ENCODE results near the gene MAP3K20. TPM values are rescaled to one million over a fixed set of nuclear protein-coding genes. Genes with fewer than 3 reads are reported as not detected.

The MAP3K20 gene
- polyA plus RNA-seq, 1 of the 3 experiments (the other 2 are of a cell fraction) = 8.5 TPM

DNA sequence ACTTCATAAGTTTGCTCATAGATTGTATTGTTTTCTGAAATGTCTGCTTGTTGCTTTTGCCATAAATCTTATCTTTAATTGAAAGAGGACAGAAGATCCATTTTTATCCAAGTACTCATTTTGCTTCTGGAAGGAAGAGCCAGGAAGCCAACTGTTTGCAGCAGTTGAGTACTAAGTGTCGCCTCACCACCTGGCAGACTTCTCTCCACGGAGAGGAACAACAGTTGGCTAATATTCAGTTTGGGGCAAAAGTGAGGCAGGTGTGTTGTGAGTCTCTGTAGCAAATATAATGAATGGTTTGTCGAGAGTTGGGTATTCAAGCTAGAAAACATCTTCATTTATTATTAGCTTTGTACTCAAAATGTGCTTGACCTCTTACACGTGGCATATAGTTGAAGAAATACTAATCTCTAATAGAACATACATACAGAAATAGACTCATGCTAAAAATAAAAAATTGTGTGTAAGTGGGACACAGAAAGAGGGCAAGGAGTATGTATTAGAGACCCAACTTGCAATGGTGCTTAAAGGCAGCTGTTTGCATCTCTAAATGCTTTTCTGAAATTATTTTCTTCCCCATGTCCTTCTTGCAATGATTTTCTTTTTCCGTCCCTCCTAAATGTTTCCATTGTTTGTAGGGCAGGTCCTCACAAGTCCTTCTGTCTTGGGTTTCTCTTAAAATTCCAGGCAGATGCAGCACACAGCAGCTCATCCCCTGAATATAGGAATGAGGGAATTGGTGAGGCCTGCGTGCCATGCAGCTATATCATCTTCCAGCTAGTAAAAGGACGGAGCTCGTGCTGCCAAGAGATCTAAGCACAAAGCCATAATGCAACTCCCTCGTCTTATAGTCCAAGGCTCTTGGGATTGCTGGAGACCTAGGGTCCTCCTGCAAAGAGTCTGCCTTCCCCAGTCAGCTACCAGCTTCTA, 44.8 kb upstream of the MAP3K20 start:
- no peaks in the 10 kb centered on the region for H3K79me2 ChIP-seq (ENCODE audit: insufficient read depth)

More for the DNA sequence above, 44.8 kb upstream of the MAP3K20 start:
- Histone ChIP-seq H3K36me3 (replicated peaks in 1 of 2; ENCODE audit: control insufficient read depth in 1 of 2, insufficient read depth in 2 of 2, low read length in 1 of 2) (peaks cover 0 to 3% of the 10 kb centered on the region in 2 experiments), H2AFZ (ENCODE audit: low read depth) (no peak overlapping the region), H3K9me2 (no peaks in the 10 kb centered on the region), H3K9ac (no peak overlapping the region), H4K20me1 (ENCODE audit: insufficient read depth) (no peaks in the 10 kb centered on the region), H3K27ac (ENCODE audit: low read depth in 2 of 2, low read length in 1 of 2) (no peak overlapping the region), H3K27me3 (ENCODE audit: insufficient read depth) (no peaks in the 10 kb centered on the region), H3K4me3 (ENCODE audit: low read depth in 2 of 2, low read length in 1 of 2) (no peak overlapping the region), H3K4me2 (no peak overlapping the region), H3K4me1 (ENCODE audit: control insufficient read depth in 1 of 2, insufficient read depth in 2 of 2, low read depth in 1 of 2, low read length in 1 of 2) (peaks cover 3 to 6% of the 10 kb centered on the region in 2 experiments; a peak in 2 of 4 replicates), H3K9me3 (no peaks in the 10 kb centered on the region), H3F3A (replicated peaks; ENCODE audit: insufficient read depth) (no peaks in the 10 kb centered on the region)
- TF ChIP-seq CHD2 (IDR thresholded peaks at IDR 0.05; ENCODE audit: low read length, partially characterized antibody) = no peak
- no peak for TF ChIP-seq FOXM1 (IDR thresholded peaks at IDR 0.05; ENCODE audit: low read depth)
- TF ChIP-seq YY1 (IDR thresholded peaks at IDR 0.05; ENCODE audit: low read depth) = no peak
- no peak for TF ChIP-seq TCF12 (IDR thresholded peaks at IDR 0.05)
- TF ChIP-seq, protein P1, sequence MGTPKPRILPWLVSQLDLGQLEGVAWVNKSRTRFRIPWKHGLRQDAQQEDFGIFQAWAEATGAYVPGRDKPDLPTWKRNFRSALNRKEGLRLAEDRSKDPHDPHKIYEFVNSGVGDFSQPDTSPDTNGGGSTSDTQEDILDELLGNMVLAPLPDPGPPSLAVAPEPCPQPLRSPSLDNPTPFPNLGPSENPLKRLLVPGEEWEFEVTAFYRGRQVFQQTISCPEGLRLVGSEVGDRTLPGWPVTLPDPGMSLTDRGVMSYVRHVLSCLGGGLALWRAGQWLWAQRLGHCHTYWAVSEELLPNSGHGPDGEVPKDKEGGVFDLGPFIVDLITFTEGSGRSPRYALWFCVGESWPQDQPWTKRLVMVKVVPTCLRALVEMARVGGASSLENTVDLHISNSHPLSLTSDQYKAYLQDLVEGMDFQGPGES (IDR thresholded peaks at IDR 0.05; ENCODE audit: low read depth, low read length) = no peak
- TF ChIP-seq EP300 (IDR thresholded peaks at IDR 0.05; ENCODE audit: borderline replicate concordance in 1 of 2, low read depth in 1 of 2, low read length in 1 of 2) = no peak
- TF ChIP-seq FOXJ3 (CRISPR knock-in tag; IDR thresholded peaks at IDR 0.05) = no peak
- TF ChIP-seq GATA2 (CRISPR knock-in tag; IDR thresholded peaks at IDR 0.05) = no peak
- TF ChIP-seq, protein P2, sequence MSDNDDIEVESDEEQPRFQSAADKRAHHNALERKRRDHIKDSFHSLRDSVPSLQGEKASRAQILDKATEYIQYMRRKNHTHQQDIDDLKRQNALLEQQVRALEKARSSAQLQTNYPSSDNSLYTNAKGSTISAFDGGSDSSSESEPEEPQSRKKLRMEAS (IDR thresholded peaks at IDR 0.05; ENCODE audit: low read depth) = no peak
- TF ChIP-seq RFX5 (IDR thresholded peaks at IDR 0.05; ENCODE audit: low read length) = no peak
- TF ChIP-seq, protein P3, sequence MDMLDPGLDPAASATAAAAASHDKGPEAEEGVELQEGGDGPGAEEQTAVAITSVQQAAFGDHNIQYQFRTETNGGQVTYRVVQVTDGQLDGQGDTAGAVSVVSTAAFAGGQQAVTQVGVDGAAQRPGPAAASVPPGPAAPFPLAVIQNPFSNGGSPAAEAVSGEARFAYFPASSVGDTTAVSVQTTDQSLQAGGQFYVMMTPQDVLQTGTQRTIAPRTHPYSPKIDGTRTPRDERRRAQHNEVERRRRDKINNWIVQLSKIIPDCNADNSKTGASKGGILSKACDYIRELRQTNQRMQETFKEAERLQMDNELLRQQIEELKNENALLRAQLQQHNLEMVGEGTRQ (IDR thresholded peaks at IDR 0.05; ENCODE audit: borderline replicate concordance, low read depth, low read length) = no peak
- TF ChIP-seq, protein P4, sequence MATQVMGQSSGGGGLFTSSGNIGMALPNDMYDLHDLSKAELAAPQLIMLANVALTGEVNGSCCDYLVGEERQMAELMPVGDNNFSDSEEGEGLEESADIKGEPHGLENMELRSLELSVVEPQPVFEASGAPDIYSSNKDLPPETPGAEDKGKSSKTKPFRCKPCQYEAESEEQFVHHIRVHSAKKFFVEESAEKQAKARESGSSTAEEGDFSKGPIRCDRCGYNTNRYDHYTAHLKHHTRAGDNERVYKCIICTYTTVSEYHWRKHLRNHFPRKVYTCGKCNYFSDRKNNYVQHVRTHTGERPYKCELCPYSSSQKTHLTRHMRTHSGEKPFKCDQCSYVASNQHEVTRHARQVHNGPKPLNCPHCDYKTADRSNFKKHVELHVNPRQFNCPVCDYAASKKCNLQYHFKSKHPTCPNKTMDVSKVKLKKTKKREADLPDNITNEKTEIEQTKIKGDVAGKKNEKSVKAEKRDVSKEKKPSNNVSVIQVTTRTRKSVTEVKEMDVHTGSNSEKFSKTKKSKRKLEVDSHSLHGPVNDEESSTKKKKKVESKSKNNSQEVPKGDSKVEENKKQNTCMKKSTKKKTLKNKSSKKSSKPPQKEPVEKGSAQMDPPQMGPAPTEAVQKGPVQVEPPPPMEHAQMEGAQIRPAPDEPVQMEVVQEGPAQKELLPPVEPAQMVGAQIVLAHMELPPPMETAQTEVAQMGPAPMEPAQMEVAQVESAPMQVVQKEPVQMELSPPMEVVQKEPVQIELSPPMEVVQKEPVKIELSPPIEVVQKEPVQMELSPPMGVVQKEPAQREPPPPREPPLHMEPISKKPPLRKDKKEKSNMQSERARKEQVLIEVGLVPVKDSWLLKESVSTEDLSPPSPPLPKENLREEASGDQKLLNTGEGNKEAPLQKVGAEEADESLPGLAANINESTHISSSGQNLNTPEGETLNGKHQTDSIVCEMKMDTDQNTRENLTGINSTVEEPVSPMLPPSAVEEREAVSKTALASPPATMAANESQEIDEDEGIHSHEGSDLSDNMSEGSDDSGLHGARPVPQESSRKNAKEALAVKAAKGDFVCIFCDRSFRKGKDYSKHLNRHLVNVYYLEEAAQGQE (IDR thresholded peaks at IDR 0.05; ENCODE audit: low read depth, low read length) = no peak
- no peak for DNase-seq
- ChIA-PET POLR2A (no interaction called here), CTCF (interaction anchor here (0.6 to 2.6 kb wide), 8 partner anchors 9 to 1314 kb away, joined by 3 to 23 read pairs (median 3); no protein-coding TSS in a partner anchor)
- 91% methylated on average over 9 of the region's 9 CpGs for WGBS (ENCODE audit: low lambda C conversion rate)

All from SK-N-SH (cell line).